GM12872 (cell line): ENCODE data around the gene SLC6A18.

ENCODE experiments used
- CTCF ChIP-seq: IDR thresholded peaks from 3 replicates; pipeline ENCODE4 v1.5.1; 2011; ENCODE audit warnings: low read depth, mild to moderate bottlenecking, low read length, moderate library complexity; ENCODE audit not compliant: insufficient read depth

The SLC6A18 gene

GRCh38 chr5:1189269-1189668 lies 35.9 kb upstream of the SLC6A18 start:
- TF ChIP-seq CTCF: no peak

GRCh38 chr5:1190278-1190677 lies 34.9 kb upstream of the SLC6A18 start:
- no peak for TF ChIP-seq CTCF

- no peak for TF ChIP-seq CTCF
These were observed 34.3 kb upstream of the SLC6A18 start for GRCh38 chr5:1190837-1191239.

- no peak for TF ChIP-seq CTCF
These were observed 32.1 kb upstream of the SLC6A18 start for GRCh38 chr5:1192971-1193590.

- no peak for TF ChIP-seq CTCF
These were observed 31.6 kb upstream of the SLC6A18 start for GRCh38 chr5:1193591-1193985.

GRCh38 chr5:1194378-1194777 lies 30.8 kb upstream of the SLC6A18 start:
- TF ChIP-seq CTCF: no peak

GRCh38 chr5:1195439-1195838 lies 29.7 kb upstream of the SLC6A18 start:
- TF ChIP-seq CTCF: no peak
